Liver (tissue), 9 donors: ENCODE measurements around the gene SPACDR. TPM values are rescaled to one million over a fixed set of nuclear protein-coding genes. Genes with fewer than 3 reads are reported as not detected.
A peak's percentile ranks its signal among the peaks of the same experiment; 100 is the strongest.

Source experiments
- DNase-seq: peaks from one replicate; pipeline ENCODE4 v3.0.0-alpha.2; 2017; ENCODE audit warnings: low spot score
- H3K27ac ChIP-seq, 2 donors: one replicate each; pipeline ENCODE4 v1.7.0; 2013; ENCODE audit warnings: inconsistent platforms in 2 of 2, low read length in 2 of 2, control low read depth in 1 of 2, low read depth in 1 of 2, mild to moderate bottlenecking in 1 of 2
- H3K27me3 ChIP-seq, 4 donors: one replicate each; pipeline versions ENCODE4 v1.6.1 to v1.7.0; 2013; ENCODE audit warnings: low read length in 3 of 4, inconsistent platforms in 1 of 4, mild to moderate bottlenecking in 1 of 4, moderate library complexity in 1 of 4; ENCODE audit not compliant: control insufficient read depth in 4 of 4, insufficient read depth in 4 of 4
- H3K36me3 ChIP-seq, 4 donors: one replicate each; pipeline versions ENCODE4 v1.6.1 to v1.7.0; 2013; ENCODE audit warnings: low read length in 3 of 4, mild to moderate bottlenecking in 3 of 4, low read depth in 1 of 4, moderate library complexity in 1 of 4; ENCODE audit not compliant: control insufficient read depth in 4 of 4, insufficient read depth in 3 of 4
- H3K4me1 ChIP-seq, 4 donors: one replicate each; pipeline versions ENCODE4 v1.6.1 to v1.7.0; 2013; ENCODE audit warnings: low read length in 3 of 4, mild to moderate bottlenecking in 3 of 4, moderate library complexity in 1 of 4; ENCODE audit not compliant: control insufficient read depth in 4 of 4, insufficient read depth in 4 of 4
- H3K4me3 ChIP-seq, 3 donors: one replicate each; pipeline versions ENCODE4 v1.6.1 to v1.7.0; 2013; ENCODE audit warnings: low read length in 3 of 3, control low read depth in 1 of 3, low read depth in 1 of 3, mild to moderate bottlenecking in 1 of 3
- H3K9ac ChIP-seq, 2 donors: one replicate each; pipeline ENCODE4 v1.7.0; 2013; ENCODE audit warnings: low read length in 2 of 2, mild to moderate bottlenecking in 2 of 2, moderate library complexity in 2 of 2, control low read depth in 1 of 2, low read depth in 1 of 2
- H3K9me3 ChIP-seq, 4 donors: one replicate each; pipeline versions ENCODE4 v1.6.1 to v1.7.0; 2013; ENCODE audit warnings: low read length in 3 of 4; ENCODE audit not compliant: control insufficient read depth in 4 of 4
- EGR1 ChIP-seq, 2 donors: IDR thresholded peaks; 2 replicates each; pipeline ENCODE4 v1.6.1; 2016 to 2018; ENCODE audit warnings: antibody characterized with exemption in 2 of 2, low read depth in 2 of 2
- FOXA1 ChIP-seq: IDR thresholded peaks from 2 replicates; pipeline ENCODE4 v1.6.1; 2016; ENCODE audit warnings: antibody characterized with exemption
- FOXA2 ChIP-seq: IDR thresholded peaks from 2 replicates; pipeline ENCODE4 v1.6.1; 2016; ENCODE audit warnings: antibody characterized with exemption
- GABPA ChIP-seq, 2 donors: IDR thresholded peaks in 1 of 2; conservative IDR thresholded peaks in 1 of 2; 2 replicates each; pipeline ENCODE4 v1.6.1; 2016; ENCODE audit warnings: antibody characterized with exemption in 2 of 2, mild to moderate bottlenecking in 1 of 2, moderate library complexity in 1 of 2
- HNF4A ChIP-seq, 2 donors: conservative IDR thresholded peaks; 2 replicates each; pipeline ENCODE4 v1.6.1; 2016; ENCODE audit warnings: antibody characterized with exemption in 2 of 2, mild to moderate bottlenecking in 2 of 2
- HNF4G ChIP-seq: IDR thresholded peaks from 2 replicates; pipeline ENCODE4 v1.6.1; 2016; ENCODE audit warnings: antibody characterized with exemption
- JUND ChIP-seq, 2 donors: IDR thresholded peaks; 2 replicates each; pipeline ENCODE4 v1.6.1; 2016; ENCODE audit warnings: antibody characterized with exemption in 2 of 2
- NR2F2 ChIP-seq: IDR thresholded peaks from 2 replicates; pipeline ENCODE4 v1.6.1; 2016; ENCODE audit warnings: antibody characterized with exemption
- RAD21 ChIP-seq, 2 donors: IDR thresholded peaks; 2 replicates each; pipeline ENCODE4 v1.6.1; 2016; ENCODE audit warnings: antibody characterized with exemption in 2 of 2, mild to moderate bottlenecking in 2 of 2
- RXRA ChIP-seq, 2 donors: IDR thresholded peaks; 2 replicates each; pipeline ENCODE4 v1.6.1; 2017 to 2018; ENCODE audit warnings: antibody characterized with exemption in 2 of 2, mild to moderate bottlenecking in 1 of 2
- SP1 ChIP-seq: IDR thresholded peaks from 2 replicates; pipeline ENCODE4 v1.6.1; 2018; ENCODE audit warnings: antibody characterized with exemption, mild to moderate bottlenecking
- TAF1 ChIP-seq: conservative IDR thresholded peaks from 2 replicates; pipeline ENCODE4 v1.6.1; 2016; ENCODE audit warnings: antibody characterized with exemption, mild to moderate bottlenecking
- YY1 ChIP-seq: IDR thresholded peaks from 2 replicates; pipeline ENCODE4 v1.6.1; 2016; ENCODE audit warnings: antibody characterized with exemption, mild to moderate bottlenecking
- WGBS: extraction: QIAGEN DNeasy Blood & Tissue Kit; methylation state at CpG from one replicate; pipeline ENCODE4 v1.1.7; 2013; 5-methylcytosine and 5-hydroxymethylcytosine counted together
- polyA plus RNA-seq, 2 donors: library from polyadenylated mRNA; stranded (reverse) in 1 of 2; unstranded in 1 of 2; fragments of 200-250 nt in 1 of 2; fragments of >200 nt in 1 of 2; fragmentation: Nextera tagmentation in 1 of 2; extraction: Ambion mirVana in 1 of 2; gene quantifications; one replicate each; pipeline versions ENCODE4 v1.2.1 to v1.2.3, GENCODE V29; 2013 to 2015
- total RNA-seq, 2 donors: library from RNA; depleted of rRNA; stranded (reverse); fragments of >200 nt; gene quantifications; one replicate each; pipeline ENCODE4 v1.2.3, GENCODE V29; 2014
- TF ChIP-seq, protein P1 (sequence below): IDR thresholded peaks from 2 replicates; pipeline ENCODE4 v1.6.1; 2016; ENCODE audit warnings: antibody characterized with exemption
- TF ChIP-seq, protein P2 (sequence below): IDR thresholded peaks from 2 replicates; pipeline ENCODE4 v1.6.1; 2016; ENCODE audit warnings: antibody characterized with exemption
- TF ChIP-seq, protein P3 (sequence below): IDR thresholded peaks from 2 replicates; pipeline ENCODE4 v1.6.1; 2016; ENCODE audit warnings: antibody characterized with exemption
- TF ChIP-seq, protein P4 (sequence below): IDR thresholded peaks from 2 replicates; pipeline ENCODE4 v1.6.1; 2016; ENCODE audit warnings: antibody characterized with exemption, mild to moderate bottlenecking
- TF ChIP-seq, protein P5 (sequence below): fragments of 150-350 bp; IDR thresholded peaks from 2 replicates; pipeline ENCODE4 v1.5.1; 2017; ENCODE audit warnings: improper control_type of control experiment, low read depth, low read length; ENCODE audit not compliant: missing input control
- donor health status: healthy.
- donor health status: healthy.
- donor health status: healthy.
- donor health status: healthy.
- donor health status: healthy.

SPACDR gene
- total and polyA plus RNA-seq, 4 donors, result 0.06 to 0.33 (median 0.17) TPM; not detected in 1

DNA sequence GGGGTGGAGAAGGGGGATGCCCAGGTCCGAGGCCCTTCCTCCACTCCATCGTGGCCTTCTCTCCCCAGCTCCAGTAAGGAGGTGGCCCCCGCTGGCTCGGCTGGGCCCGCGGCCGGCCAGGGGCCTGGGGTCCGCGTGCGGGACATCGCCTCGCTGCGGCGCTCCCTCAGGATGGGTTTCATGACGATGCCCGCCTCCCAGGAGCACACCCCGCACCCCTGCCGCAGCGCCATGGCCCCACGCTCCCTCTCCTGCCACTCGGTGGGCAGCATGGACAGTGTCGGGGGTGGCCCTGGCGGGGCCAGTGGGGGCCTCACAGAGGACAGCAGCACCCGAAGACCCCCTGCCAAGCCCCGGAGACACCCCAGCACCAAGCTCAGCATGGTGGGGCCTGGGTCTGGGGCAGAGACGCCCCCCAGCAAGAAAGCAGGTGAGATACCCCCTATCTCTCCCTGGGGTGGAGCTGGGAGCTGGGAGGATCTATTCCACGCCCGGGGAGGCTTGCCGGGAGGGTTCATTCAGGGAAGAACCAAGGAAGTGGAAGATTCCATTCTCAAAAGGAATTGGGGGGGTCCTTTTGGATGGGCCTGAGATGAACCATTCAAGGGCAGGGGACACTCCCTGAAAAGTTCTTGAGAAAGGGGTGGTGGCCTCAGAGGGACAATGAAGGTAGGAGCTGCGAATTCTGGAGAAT lies 22.8 kb upstream of the SPACDR start:
- no peak overlapping the region for H3K27ac ChIP-seq
- H3K36me3 ChIP-seq, result no peaks in the 10 kb centered on the region
- no peaks in the 10 kb centered on the region for H3K9me3 ChIP-seq
- no peak for DNase-seq
- no peak for TF ChIP-seq SP1
- TF ChIP-seq FOXA1, result no peak
- TF ChIP-seq HNF4G, result no peak
- TF ChIP-seq, protein P1, sequence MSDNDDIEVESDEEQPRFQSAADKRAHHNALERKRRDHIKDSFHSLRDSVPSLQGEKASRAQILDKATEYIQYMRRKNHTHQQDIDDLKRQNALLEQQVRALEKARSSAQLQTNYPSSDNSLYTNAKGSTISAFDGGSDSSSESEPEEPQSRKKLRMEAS, result no peak
- no peak for TF ChIP-seq RAD21 (IDR thresholded peaks at IDR 0.05)
- TF ChIP-seq GABPA (IDR thresholded peaks at IDR 0.05 in 1 of 2, conservative IDR thresholded peaks at IDR 0.05 in 1 of 2), result no peak
- TF ChIP-seq, protein P2, sequence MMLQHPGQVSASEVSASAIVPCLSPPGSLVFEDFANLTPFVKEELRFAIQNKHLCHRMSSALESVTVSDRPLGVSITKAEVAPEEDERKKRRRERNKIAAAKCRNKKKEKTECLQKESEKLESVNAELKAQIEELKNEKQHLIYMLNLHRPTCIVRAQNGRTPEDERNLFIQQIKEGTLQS, result no peak
- no peak for TF ChIP-seq YY1
- peaks cover 0 to 10% (median 3%) of the 10 kb centered on the region in 4 donors for H3K4me1 ChIP-seq
- no peaks in the 10 kb centered on the region for H3K27me3 ChIP-seq
- 91% methylated on average over 30 of the region's 30 CpGs for WGBS
- no peak overlapping the region for H3K4me3 ChIP-seq
- H3K9ac ChIP-seq, result no peak overlapping the region

DNA sequence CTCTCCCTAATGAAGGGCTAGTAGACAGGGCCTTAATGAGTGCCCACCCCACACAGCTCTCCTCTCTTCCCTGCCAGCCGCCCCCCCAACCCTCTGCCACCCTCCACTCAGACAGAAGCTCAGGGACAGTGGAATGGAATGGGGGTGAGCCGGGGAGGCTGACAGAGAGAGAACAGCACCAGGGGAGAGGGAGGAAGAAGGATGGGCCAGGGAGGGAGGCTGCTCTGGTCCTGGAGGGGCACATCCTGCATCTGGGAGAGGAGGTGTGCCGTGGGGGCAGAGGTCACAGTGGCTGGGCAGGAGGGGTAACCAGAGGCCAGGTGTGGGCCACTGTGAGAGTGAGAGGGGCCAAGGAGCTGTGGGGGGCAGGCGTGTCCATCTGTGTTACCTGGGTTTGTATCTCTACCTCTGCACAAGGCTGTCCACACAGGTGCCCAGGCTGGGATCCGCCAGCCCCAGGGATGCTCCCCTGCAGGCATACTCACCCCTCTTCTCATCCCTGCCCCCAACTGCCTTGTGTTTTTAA lies 22.1 kb upstream of the SPACDR start:
- H3K9ac ChIP-seq, result no peak overlapping the region
- H3K27ac ChIP-seq, result no peak overlapping the region
- no peaks in the 10 kb centered on the region for H3K9me3 ChIP-seq
- H3K4me3 ChIP-seq, result no peak overlapping the region
- peak; percentile 31 for DNase-seq
- WGBS, result 94% methylated on average over 5 of the region's 5 CpGs
- TF ChIP-seq HNF4A (conservative IDR thresholded peaks at IDR 0.05), result no peak
- TF ChIP-seq, protein P1, result no peak
- no peak for TF ChIP-seq EGR1 (IDR thresholded peaks at IDR 0.05; ENCODE audit: low read depth in 2 of 2)
- TF ChIP-seq HNF4G, result no peak
- TF ChIP-seq, protein P3, sequence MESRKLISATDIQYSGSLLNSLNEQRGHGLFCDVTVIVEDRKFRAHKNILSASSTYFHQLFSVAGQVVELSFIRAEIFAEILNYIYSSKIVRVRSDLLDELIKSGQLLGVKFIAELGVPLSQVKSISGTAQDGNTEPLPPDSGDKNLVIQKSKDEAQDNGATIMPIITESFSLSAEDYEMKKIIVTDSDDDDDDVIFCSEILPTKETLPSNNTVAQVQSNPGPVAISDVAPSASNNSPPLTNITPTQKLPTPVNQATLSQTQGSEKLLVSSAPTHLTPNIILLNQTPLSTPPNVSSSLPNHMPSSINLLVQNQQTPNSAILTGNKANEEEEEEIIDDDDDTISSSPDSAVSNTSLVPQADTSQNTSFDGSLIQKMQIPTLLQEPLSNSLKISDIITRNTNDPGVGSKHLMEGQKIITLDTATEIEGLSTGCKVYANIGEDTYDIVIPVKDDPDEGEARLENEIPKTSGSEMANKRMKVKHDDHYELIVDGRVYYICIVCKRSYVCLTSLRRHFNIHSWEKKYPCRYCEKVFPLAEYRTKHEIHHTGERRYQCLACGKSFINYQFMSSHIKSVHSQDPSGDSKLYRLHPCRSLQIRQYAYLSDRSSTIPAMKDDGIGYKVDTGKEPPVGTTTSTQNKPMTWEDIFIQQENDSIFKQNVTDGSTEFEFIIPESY, result no peak
- TF ChIP-seq FOXA1, result no peak
- TF ChIP-seq NR2F2, result no peak
- no peak for TF ChIP-seq RXRA (IDR thresholded peaks at IDR 0.05)
- TF ChIP-seq JUND (IDR thresholded peaks at IDR 0.05), result no peak
- TF ChIP-seq SP1, result no peak
- no peak for TF ChIP-seq GABPA (IDR thresholded peaks at IDR 0.05 in 1 of 2, conservative IDR thresholded peaks at IDR 0.05 in 1 of 2)
- TF ChIP-seq TAF1, result no peak
- no peak for TF ChIP-seq FOXA2
- TF ChIP-seq, protein P4, sequence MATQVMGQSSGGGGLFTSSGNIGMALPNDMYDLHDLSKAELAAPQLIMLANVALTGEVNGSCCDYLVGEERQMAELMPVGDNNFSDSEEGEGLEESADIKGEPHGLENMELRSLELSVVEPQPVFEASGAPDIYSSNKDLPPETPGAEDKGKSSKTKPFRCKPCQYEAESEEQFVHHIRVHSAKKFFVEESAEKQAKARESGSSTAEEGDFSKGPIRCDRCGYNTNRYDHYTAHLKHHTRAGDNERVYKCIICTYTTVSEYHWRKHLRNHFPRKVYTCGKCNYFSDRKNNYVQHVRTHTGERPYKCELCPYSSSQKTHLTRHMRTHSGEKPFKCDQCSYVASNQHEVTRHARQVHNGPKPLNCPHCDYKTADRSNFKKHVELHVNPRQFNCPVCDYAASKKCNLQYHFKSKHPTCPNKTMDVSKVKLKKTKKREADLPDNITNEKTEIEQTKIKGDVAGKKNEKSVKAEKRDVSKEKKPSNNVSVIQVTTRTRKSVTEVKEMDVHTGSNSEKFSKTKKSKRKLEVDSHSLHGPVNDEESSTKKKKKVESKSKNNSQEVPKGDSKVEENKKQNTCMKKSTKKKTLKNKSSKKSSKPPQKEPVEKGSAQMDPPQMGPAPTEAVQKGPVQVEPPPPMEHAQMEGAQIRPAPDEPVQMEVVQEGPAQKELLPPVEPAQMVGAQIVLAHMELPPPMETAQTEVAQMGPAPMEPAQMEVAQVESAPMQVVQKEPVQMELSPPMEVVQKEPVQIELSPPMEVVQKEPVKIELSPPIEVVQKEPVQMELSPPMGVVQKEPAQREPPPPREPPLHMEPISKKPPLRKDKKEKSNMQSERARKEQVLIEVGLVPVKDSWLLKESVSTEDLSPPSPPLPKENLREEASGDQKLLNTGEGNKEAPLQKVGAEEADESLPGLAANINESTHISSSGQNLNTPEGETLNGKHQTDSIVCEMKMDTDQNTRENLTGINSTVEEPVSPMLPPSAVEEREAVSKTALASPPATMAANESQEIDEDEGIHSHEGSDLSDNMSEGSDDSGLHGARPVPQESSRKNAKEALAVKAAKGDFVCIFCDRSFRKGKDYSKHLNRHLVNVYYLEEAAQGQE, result no peak
- TF ChIP-seq, protein P5, sequence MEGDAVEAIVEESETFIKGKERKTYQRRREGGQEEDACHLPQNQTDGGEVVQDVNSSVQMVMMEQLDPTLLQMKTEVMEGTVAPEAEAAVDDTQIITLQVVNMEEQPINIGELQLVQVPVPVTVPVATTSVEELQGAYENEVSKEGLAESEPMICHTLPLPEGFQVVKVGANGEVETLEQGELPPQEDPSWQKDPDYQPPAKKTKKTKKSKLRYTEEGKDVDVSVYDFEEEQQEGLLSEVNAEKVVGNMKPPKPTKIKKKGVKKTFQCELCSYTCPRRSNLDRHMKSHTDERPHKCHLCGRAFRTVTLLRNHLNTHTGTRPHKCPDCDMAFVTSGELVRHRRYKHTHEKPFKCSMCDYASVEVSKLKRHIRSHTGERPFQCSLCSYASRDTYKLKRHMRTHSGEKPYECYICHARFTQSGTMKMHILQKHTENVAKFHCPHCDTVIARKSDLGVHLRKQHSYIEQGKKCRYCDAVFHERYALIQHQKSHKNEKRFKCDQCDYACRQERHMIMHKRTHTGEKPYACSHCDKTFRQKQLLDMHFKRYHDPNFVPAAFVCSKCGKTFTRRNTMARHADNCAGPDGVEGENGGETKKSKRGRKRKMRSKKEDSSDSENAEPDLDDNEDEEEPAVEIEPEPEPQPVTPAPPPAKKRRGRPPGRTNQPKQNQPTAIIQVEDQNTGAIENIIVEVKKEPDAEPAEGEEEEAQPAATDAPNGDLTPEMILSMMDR, result no peak
- TF ChIP-seq, protein P2, result no peak
- TF ChIP-seq YY1, result no peak
- no peak for TF ChIP-seq RAD21 (IDR thresholded peaks at IDR 0.05)
- H3K27me3 ChIP-seq, result no peaks in the 10 kb centered on the region
- no peaks in the 10 kb centered on the region for H3K36me3 ChIP-seq
- peaks cover 0 to 10% (median 3%) of the 10 kb centered on the region in 4 donors for H3K4me1 ChIP-seq
